Lung (tissue), 12 donors: ENCODE measurements around the gene NCOA6. TPM values are rescaled to one million over a fixed set of nuclear protein-coding genes. Genes with fewer than 3 reads are reported as not detected.

Experiments used
- ATAC-seq: fragments of 200-7000 bp; cut with Tn5 transposase; one replicate; pipeline ENCODE4 v1.9.1; 2020; ENCODE audit warnings: moderate number of reproducible peaks; ENCODE audit not compliant: insufficient read depth, low FRiP score
- DNase-seq, 3 donors: peaks; one replicate each; pipeline ENCODE4 v3.0.0-alpha.2; 2013 to 2017
- H3K27ac ChIP-seq, 2 donors: one replicate each; pipeline ENCODE4 v1.5.1; 2013; ENCODE audit warnings: mild to moderate bottlenecking in 2 of 2, moderate library complexity in 2 of 2, control low read depth in 1 of 2, inconsistent platforms in 1 of 2, low read depth in 1 of 2, low read length in 1 of 2
- H3K27me3 ChIP-seq, 3 donors: one replicate each; pipeline ENCODE4 v1.5.1; 2013; ENCODE audit warnings: low read length in 2 of 3; ENCODE audit not compliant: control insufficient read depth in 3 of 3, insufficient read depth in 3 of 3
- H3K36me3 ChIP-seq, 4 donors: one replicate each; pipeline ENCODE4 v1.5.1; 2013; ENCODE audit warnings: low read length in 4 of 4, mild to moderate bottlenecking in 1 of 4, moderate library complexity in 1 of 4; ENCODE audit not compliant: control insufficient read depth in 4 of 4, insufficient read depth in 4 of 4
- H3K4me1 ChIP-seq, 5 donors: one replicate each; pipeline ENCODE4 v1.5.1; 2013; ENCODE audit warnings: low read length in 5 of 5, mild to moderate bottlenecking in 2 of 5, moderate library complexity in 1 of 5; ENCODE audit not compliant: control insufficient read depth in 5 of 5, insufficient read depth in 5 of 5
- H3K4me3 ChIP-seq: one replicate; pipeline ENCODE4 v1.5.1; 2013; ENCODE audit warnings: mild to moderate bottlenecking, control low read depth, moderate library complexity
- H3K9ac ChIP-seq, 2 donors: one replicate each; pipeline ENCODE4 v1.5.1; 2013; ENCODE audit warnings: low read length in 2 of 2, control low read depth in 1 of 2; ENCODE audit not compliant: insufficient read depth in 1 of 2
- H3K9me3 ChIP-seq, 4 donors: one replicate each; pipeline ENCODE4 v1.5.1; 2013; ENCODE audit warnings: low read length in 3 of 4, mild to moderate bottlenecking in 1 of 4, moderate library complexity in 1 of 4; ENCODE audit not compliant: control insufficient read depth in 4 of 4, insufficient read depth in 3 of 4
- CTCF ChIP-seq: IDR thresholded peaks from 2 replicates; pipeline ENCODE4 v1.5.1; 2012; ENCODE audit warnings: mild to moderate bottlenecking; ENCODE audit errors: control extremely low read depth, extremely low read depth
- WGBS, 2 donors: extraction: QIAGEN DNeasy Blood & Tissue Kit; methylation state at CpG; one replicate each; pipeline ENCODE4 v1.1.7; 2013; 5-methylcytosine and 5-hydroxymethylcytosine counted together
- polyA plus RNA-seq, 2 donors: library from polyadenylated mRNA; stranded (reverse); fragments of 200-250 nt; gene quantifications; one replicate each; pipeline ENCODE4 v1.2.1, GENCODE V29; 2013
- total RNA-seq, 2 donors: library from RNA; depleted of rRNA in 1 of 2; stranded (reverse); fragments of >200 nt in 1 of 2; gene quantifications; one replicate each; pipeline ENCODE4 v1.2.1, GENCODE V29; 2014 to 2021
- donor health status: control.
- donor health status: control.
- donor health status: Bipolar disorder and iron deficiency.
- donor health status: healthy.
- donor health status: DM: yes; HTN: yes; CAD: no.

The NCOA6 gene
- total and polyA plus RNA-seq, 4 donors: 13.2 to 27.5 (median 21.8) TPM

- 82 to 87% methylated on average over 3 of the region's 3 CpGs for WGBS, 2 donors
- no peak overlapping the region for H3K9ac ChIP-seq
- H3K27ac ChIP-seq: peak overlapping the region in 1 of 2 donors; percentile 100
These were observed 118.3 kb downstream of the NCOA6 start for GRCh38 chr20:34706912-34707784.

GRCh38 chr20:34706302-34706875 lies 119.1 kb downstream of the NCOA6 start:
- Histone ChIP-seq H3K4me1 (peaks cover 4 to 13% (median 9%) of the 10 kb centered on the region in 5 donors), H3K27me3 (peaks cover 0 to 3% (median 0%) of the 10 kb centered on the region in 3 donors), H3K27ac (peak overlapping the region in 1 of 2 donors; percentile 100), H3K9me3 (no peaks in the 10 kb centered on the region), H3K9ac (no peak overlapping the region), H3K36me3 (no peaks in the 10 kb centered on the region), H3K4me3 (no peak overlapping the region)
- ATAC-seq (no peak), DNase-seq (no peak)
- no peak for TF ChIP-seq CTCF
- WGBS, 2 donors: 81 to 96% methylated on average over 1 of the region's 1 CpG

More at GRCh38 chr20:34706912-34707784, 118.3 kb downstream of the NCOA6 start:
- Histone ChIP-seq H3K9me3 (no peaks in the 10 kb centered on the region), H3K27me3 (peaks cover 0 to 3% (median 0%) of the 10 kb centered on the region in 3 donors), H3K36me3 (no peaks in the 10 kb centered on the region), H3K4me1 (peaks cover 4 to 13% (median 9%) of the 10 kb centered on the region in 5 donors), H3K4me3 (no peak overlapping the region)
- no peak for ATAC-seq
- no peak for DNase-seq
- no peak for TF ChIP-seq CTCF

DNA sequence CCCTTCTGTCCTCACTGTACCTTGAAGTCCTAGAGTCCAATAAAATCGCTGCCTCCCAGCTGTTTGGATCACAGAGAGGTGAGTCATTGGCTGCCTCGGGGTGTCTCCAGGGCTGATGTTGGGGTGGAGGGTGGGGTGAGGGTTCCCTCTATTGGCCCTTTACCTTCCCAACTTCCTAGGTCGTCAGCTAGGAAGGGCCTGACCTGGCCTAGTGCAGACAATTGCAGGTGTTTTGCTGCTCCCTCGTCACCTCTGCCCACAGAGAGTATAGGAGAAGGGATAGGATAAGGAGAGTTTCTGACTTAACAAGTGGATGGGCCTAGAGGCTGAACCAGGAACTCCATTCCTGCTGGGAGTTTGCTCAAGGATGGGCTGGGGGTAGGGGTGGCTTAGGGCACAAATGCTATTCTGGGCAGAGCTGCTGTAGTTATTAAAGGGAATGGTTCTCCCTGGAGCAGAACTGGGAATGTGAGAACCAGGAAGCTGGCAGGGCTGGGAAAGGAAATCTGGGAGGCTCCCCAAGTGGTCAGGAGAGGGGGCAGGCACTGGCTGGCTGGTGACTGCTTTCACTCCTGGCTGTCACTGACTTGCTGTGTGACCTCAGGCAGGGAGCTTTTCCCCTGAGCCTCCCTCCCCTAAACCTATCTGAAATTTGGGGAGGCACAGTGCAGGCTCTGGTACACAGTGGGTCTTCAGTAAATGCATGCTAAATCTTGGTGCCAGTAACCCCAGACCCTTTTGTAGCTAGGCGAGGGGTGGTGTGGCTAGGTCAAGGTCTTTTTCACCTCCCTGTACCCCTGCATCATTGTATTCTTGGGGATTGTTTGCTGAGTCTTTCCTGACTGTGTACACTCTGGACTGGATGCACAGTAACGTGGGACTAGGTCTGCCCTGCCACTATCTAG lies 119.8 kb downstream of the NCOA6 start:
- no peak overlapping the region for H3K9ac ChIP-seq
- H3K27me3 ChIP-seq: peaks cover 0 to 2% (median 0%) of the 10 kb centered on the region in 3 donors
- TF ChIP-seq CTCF: no peak
- no peak overlapping the region for H3K4me3 ChIP-seq
- DNase-seq (no peak), ATAC-seq (no peak)
- peaks cover 4 to 13% (median 9%) of the 10 kb centered on the region in 5 donors for H3K4me1 ChIP-seq
- no peaks in the 10 kb centered on the region for H3K9me3 ChIP-seq
- no peaks in the 10 kb centered on the region for H3K36me3 ChIP-seq
- peak overlapping the region; percentile 98 to 100 for H3K27ac ChIP-seq
- 49 to 50% methylated on average over 6 of the region's 6 CpGs for WGBS, 2 donors
